Heart right ventricle (tissue), 16 donors: ENCODE data around the gene TRPV5. TPM values are rescaled to one million over a fixed set of nuclear protein-coding genes. Genes with fewer than 3 reads are reported as not detected.

Source experiments
- ATAC-seq, 8 donors: fragments of 200-7000 bp; cut with Tn5 transposase; one replicate each; pipeline ENCODE4 v1.9.1; 2020; ENCODE audit warnings: mild to moderate bottlenecking in 8 of 8, moderate library complexity in 8 of 8, moderate number of reproducible peaks in 1 of 8
- DNase-seq, 2 donors: peaks; one replicate each; pipeline ENCODE4 v3.0.0-alpha.2; 2020
- H3K27ac ChIP-seq, 10 donors: fragments of 200-600 bp; sonication (generic) in 2 of 10; one replicate each; pipeline versions ENCODE4 v1.5.0 to v1.8.0; 2020 to 2022; ENCODE audit warnings: mild to moderate bottlenecking in 3 of 10
- H3K27me3 ChIP-seq, 7 donors: fragments of 200-600 bp; one replicate each; pipeline ENCODE4 v1.8.0; 2021 to 2022; ENCODE audit warnings: mild to moderate bottlenecking in 2 of 7
- H3K36me3 ChIP-seq, 9 donors: fragments of 200-600 bp; sonication (generic) in 1 of 9; one replicate each; pipeline versions ENCODE4 v1.5.0 to v1.8.0; 2020 to 2022; ENCODE audit warnings: mild to moderate bottlenecking in 2 of 9
- H3K4me1 ChIP-seq, 9 donors: fragments of 200-600 bp; sonication (generic) in 1 of 9; one replicate each; pipeline versions ENCODE4 v1.5.0 to v1.8.0; 2020 to 2022; ENCODE audit warnings: mild to moderate bottlenecking in 4 of 9
- H3K4me3 ChIP-seq, 10 donors: fragments of 200-600 bp; sonication (generic) in 2 of 10; one replicate each; pipeline versions ENCODE4 v1.5.0 to v1.8.0; 2020 to 2022; ENCODE audit warnings: mild to moderate bottlenecking in 7 of 10, moderate library complexity in 2 of 10
- H3K9me3 ChIP-seq, 11 donors: fragments of 200-600 bp in 10 of 11; sonication (generic) in 2 of 11; one replicate each; pipeline versions ENCODE4 v1.5.0 to v1.8.0; 2013 to 2022; ENCODE audit warnings: mild to moderate bottlenecking in 2 of 11, control low read depth in 1 of 11, moderate library complexity in 1 of 11
- CTCF ChIP-seq, 9 donors: fragments of 200-600 bp; sonication (generic) in 2 of 9; IDR thresholded peaks; one replicate each; pipeline versions ENCODE4 v1.5.0 to v1.8.0; 2021 to 2022; ENCODE audit warnings: antibody characterized with exemption in 9 of 9, mild to moderate bottlenecking in 5 of 9, moderate library complexity in 1 of 9
- WGBS, 2 donors: extraction: QIAGEN DNeasy Blood & Tissue Kit; methylation state at CpG; one replicate each; pipeline ENCODE4 v1.1.7; 2013; ENCODE audit warnings: inconsistent platforms in 1 of 2; 5-methylcytosine and 5-hydroxymethylcytosine counted together
- intact Hi-C, 10 donors: fragments of 100-400 bp; cut with DNase I; formaldehyde crosslinking; loops; one replicate each; pipeline versions ENCODE4 v1.11.1 to v1.14.2; 2022
- polyA plus RNA-seq, 2 donors: library from polyadenylated mRNA; stranded (reverse); fragments of 200-250 nt; gene quantifications; one replicate each; pipeline ENCODE4 v1.2.3, GENCODE V29; 2013
- total RNA-seq, 10 donors: library from RNA; stranded (reverse); fragmentation: NEBNext Ultra II Directional in 3 of 10; extraction: Animal tissue kit (Norgen Biotek cat#: 25700) in 3 of 10; gene quantifications; one replicate each; pipeline versions ENCODE4 v1.2.1 to v1.2.4, GENCODE V29; 2021 to 2023
- donor health status: Arrhythmogenic right ventricular cardiomyopathy.
- donor health status: ischemic (EF 13 %, LVEDD 7.1; RV severe dilation, severe dysfunction).
- donor health status: healthy with polysubstance abuse.
- donor health status: DM: no; HTN: yes; CAD: no.
- donor health status: DM: no; HTN: no; CAD: no.
- donor health status: ischemic (EF 25% LVEDD 6.9; RV normal size, moderate dysfunction).
- donor health status: ischemic (EF 25% LVEDD 5.7; RV mildly dilated, moderate dysfunction).
- donor health status: healthy.
- donor health status: DM: yes; HTN: yes; CAD: no.
- donor health status: Ischemic cardiomyopathy.
- donor health status: ischemic (EF 35%, LVEDD 5.7; RV mildly dilated, moderate dysfunction).
- donor health status: nonischemic (EF 11% LVEDD 7.7; RV severe dilation, severe dysfunction).
- donor health status: DM: yes; HTN: yes; CAD: no.
- donor health status: PGD.
- donor health status: ischemic (EF 29% LVEDD 5.4; RV normal size, mild dysfunction).
- donor health status: nonischemic (EF 23%, LVEDD 6.1; RV moderate dilation, normal function).

Gene TRPV5
- total and polyA plus RNA-seq, 12 donors: not detected

DNA sequence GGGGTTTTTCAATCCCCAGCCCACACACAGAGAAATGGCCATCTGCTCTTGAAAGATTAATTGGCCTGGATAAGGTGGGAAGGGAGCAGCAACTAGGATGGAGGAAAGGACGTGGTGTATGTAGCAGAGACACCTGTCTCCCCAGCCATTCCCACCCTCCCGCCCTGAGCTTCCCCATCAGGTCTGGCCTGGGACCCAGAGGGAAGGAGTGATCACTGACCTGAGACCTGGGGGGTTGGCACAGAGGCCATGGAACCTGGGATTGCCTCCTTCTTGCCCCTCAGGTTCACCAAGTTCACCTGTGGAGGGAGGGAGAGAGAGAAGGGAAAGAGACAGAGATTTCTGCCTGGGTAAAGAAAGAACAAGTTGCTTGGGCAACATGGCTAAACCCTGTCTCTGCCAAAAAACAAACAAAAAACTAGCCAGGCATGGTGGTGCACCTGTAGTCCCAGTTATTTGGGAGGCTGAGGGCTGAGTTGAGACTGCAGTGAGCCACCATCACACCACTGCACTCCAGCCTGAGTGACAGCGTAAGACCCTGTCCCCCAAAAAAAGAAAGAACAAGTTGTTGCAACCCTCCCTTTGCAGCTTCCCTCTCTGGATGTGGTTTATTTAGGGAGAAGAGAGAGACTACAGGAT lies 36.7 kb downstream of the TRPV5 start:
- H3K9me3 ChIP-seq: no peaks in the 10 kb centered on the region
- no peak overlapping the region for H3K27ac ChIP-seq
- 78 to 81% methylated on average over 3 of the region's 3 CpGs for WGBS, 2 donors
- no peak for DNase-seq
- no peak for TF ChIP-seq CTCF (IDR thresholded peaks at IDR 0.05)
- no peak overlapping the region for H3K4me3 ChIP-seq
- no peaks in the 10 kb centered on the region for H3K36me3 ChIP-seq
- H3K4me1 ChIP-seq: no peaks in the 10 kb centered on the region
- ATAC-seq: no peak
- intact Hi-C loops: loop anchor here in 1 of 10 donors (10.0 kb wide), 1 partner anchor 62 kb away; no protein-coding TSS in a partner anchor
- H3K27me3 ChIP-seq: peaks cover 0 to 56% (median 11%) of the 10 kb centered on the region in 7 donors

- no peaks in the 10 kb centered on the region for H3K9me3 ChIP-seq
- no peaks in the 10 kb centered on the region for H3K4me1 ChIP-seq
- no peak overlapping the region for H3K4me3 ChIP-seq
- WGBS, 2 donors: 85 to 90% methylated on average over 3 of the region's 3 CpGs
- peaks cover 0 to 59% (median 17%) of the 10 kb centered on the region in 7 donors for H3K27me3 ChIP-seq
- no peaks in the 10 kb centered on the region for H3K36me3 ChIP-seq
- TF ChIP-seq CTCF (IDR thresholded peaks at IDR 0.05): no peak
- intact Hi-C loops: loop anchor here in 1 of 10 donors (10.0 kb wide), 1 partner anchor 61 kb away; no protein-coding TSS in a partner anchor
- no peak overlapping the region for H3K27ac ChIP-seq
- DNase-seq (no peak), ATAC-seq (no peak)
These were observed 37.4 kb downstream of the TRPV5 start for GRCh38 chr7:142896151-142896550.

GRCh38 chr7:142894985-142895593 lies 38.5 kb downstream of the TRPV5 start:
- no peak overlapping the region for H3K27ac ChIP-seq
- H3K36me3 ChIP-seq: no peaks in the 10 kb centered on the region
- no peak overlapping the region for H3K4me3 ChIP-seq
- no peak for TF ChIP-seq CTCF (IDR thresholded peaks at IDR 0.05)
- peaks cover 0 to 59% (median 17%) of the 10 kb centered on the region in 7 donors for H3K27me3 ChIP-seq
- H3K4me1 ChIP-seq: no peaks in the 10 kb centered on the region
- DNase-seq: no peak
- intact Hi-C loops: loop anchor here in 1 of 10 donors (10.0 kb wide), 1 partner anchor 60 kb away; no protein-coding TSS in a partner anchor
- ATAC-seq: no peak
- 60 to 61% methylated on average over 6 of the region's 6 CpGs for WGBS, 2 donors
- H3K9me3 ChIP-seq: no peaks in the 10 kb centered on the region

GRCh38 chr7:142894112-142894984 lies 39.2 kb downstream of the TRPV5 start:
- Histone ChIP-seq H3K36me3 (no peaks in the 10 kb centered on the region), H3K4me1 (no peaks in the 10 kb centered on the region), H3K27ac (no peak overlapping the region), H3K9me3 (no peaks in the 10 kb centered on the region), H3K27me3 (peaks cover 0 to 52% (median 17%) of the 10 kb centered on the region in 7 donors), H3K4me3 (no peak overlapping the region)
- DNase-seq (no peak), ATAC-seq (no peak)
- 64 to 68% methylated on average over 12 of the region's 12 CpGs for WGBS, 2 donors
- intact Hi-C loops: loop anchor here in 1 of 10 donors (10.0 kb wide), 1 partner anchor 60 kb away; no protein-coding TSS in a partner anchor
- TF ChIP-seq CTCF (IDR thresholded peaks at IDR 0.05): no peak
